HG03159 (cell line): Measurements from ENCODE around the gene SGSM1.

Experiments
- ATAC-seq: cut with Tn5 transposase; IDR thresholded peaks from one replicate; pipeline ENCODE4 v1.9.1; 2021; ENCODE audit warnings: mild to moderate bottlenecking, moderate library complexity; ENCODE audit not compliant: unreplicated experiment

SGSM1 gene, protein sequence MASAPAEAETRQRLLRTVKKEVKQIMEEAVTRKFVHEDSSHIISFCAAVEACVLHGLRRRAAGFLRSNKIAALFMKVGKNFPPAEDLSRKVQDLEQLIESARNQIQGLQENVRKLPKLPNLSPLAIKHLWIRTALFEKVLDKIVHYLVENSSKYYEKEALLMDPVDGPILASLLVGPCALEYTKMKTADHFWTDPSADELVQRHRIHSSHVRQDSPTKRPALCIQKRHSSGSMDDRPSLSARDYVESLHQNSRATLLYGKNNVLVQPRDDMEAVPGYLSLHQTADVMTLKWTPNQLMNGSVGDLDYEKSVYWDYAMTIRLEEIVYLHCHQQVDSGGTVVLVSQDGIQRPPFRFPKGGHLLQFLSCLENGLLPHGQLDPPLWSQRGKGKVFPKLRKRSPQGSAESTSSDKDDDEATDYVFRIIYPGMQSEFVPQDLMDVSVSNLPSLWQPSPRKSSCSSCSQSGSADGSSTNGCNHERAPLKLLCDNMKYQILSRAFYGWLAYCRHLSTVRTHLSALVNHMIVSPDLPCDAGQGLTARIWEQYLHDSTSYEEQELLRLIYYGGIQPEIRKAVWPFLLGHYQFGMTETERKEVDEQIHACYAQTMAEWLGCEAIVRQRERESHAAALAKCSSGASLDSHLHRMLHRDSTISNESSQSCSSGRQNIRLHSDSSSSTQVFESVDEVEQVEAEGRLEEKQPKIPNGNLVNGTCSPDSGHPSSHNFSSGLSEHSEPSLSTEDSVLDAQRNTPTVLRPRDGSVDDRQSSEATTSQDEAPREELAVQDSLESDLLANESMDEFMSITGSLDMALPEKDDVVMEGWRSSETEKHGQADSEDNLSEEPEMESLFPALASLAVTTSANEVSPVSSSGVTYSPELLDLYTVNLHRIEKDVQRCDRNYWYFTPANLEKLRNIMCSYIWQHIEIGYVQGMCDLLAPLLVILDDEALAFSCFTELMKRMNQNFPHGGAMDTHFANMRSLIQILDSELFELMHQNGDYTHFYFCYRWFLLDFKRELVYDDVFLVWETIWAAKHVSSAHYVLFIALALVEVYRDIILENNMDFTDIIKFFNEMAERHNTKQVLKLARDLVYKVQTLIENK

DNA sequence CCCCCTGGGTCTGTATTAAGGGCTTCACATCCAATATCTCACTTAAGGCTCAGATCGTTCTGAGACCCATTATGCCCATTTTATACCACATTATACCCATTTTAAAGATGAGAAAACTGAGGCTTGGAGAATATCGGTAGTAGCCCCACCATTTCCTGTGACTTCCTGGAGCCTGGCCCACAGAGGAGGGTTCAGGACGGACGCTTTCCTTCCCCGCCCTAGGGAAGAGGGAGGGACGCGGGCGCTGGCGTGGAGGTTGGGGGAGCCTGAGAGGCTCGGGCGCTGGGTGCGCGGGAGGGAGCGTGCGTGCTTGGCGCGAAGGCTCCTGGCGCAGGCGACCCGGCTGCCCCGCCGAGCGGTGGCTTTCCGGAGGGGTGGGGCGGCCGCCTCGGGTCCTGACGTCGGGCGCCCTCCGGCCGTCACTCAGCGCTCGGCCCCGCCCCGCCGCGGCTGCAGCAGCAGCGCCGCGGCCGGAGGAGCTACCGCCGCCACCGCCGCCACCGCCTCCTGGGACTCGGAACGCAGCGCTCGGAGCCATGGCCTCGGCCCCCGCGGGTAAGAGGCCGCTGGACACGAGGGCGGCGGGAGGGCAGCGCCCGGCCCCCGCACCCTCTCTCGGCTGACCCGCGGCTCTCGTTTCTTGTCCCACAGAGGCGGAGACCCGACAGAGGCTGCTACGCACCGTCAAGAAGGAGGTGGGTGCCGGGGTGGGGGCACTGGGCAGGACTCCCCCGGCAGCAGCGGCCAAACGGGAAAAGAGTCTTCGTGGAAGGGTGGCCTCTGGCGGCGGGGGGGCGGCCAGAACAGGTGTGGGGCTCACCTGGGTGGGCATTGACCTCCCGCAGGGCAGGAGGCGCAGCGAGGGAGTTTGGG is at the start of gene SGSM1:
Gene SGSM1, plus strand, starts transcription at position 422 of the 873 bp plus-strand sequence. Its CDS starts 115 bp downstream, at position 537.
- ATAC-seq = no peak

- no peak for ATAC-seq
These were observed 47.7 kb upstream of the SGSM1 start for GRCh38 chr22:24758164-24758799.

- ATAC-seq = no peak
These were observed 46.2 kb upstream of the SGSM1 start for GRCh38 chr22:24759765-24760164.

DNA sequence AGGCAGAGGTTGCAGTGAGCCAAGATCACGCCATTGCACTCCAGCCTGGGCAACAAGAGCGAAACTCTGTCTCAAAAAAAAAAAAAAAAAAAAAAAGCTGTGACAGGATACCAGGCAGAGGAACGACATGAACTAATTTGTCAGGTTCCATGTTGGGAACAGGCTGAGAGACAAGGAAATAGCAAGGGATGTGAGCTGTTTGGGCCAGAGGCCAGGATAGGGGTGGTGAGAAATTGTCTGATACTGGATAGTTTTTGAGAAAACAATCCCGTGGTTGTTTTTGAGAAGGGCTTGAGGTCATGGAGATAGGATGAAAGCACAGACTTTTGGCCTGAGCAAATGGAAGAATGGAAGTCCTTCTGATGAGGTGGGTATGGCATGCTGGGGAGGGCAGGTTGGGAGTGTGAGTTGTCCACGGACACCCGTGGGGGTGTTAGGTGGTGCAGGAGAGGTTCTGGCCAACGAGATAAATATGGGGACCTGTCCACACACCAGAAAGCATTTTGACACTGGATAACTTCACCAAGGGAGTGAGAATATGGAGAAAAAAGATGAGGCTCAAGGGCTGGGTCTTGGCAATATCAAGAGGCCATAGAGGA is 45.2 kb upstream of the SGSM1 start:
- no peak for ATAC-seq

DNA sequence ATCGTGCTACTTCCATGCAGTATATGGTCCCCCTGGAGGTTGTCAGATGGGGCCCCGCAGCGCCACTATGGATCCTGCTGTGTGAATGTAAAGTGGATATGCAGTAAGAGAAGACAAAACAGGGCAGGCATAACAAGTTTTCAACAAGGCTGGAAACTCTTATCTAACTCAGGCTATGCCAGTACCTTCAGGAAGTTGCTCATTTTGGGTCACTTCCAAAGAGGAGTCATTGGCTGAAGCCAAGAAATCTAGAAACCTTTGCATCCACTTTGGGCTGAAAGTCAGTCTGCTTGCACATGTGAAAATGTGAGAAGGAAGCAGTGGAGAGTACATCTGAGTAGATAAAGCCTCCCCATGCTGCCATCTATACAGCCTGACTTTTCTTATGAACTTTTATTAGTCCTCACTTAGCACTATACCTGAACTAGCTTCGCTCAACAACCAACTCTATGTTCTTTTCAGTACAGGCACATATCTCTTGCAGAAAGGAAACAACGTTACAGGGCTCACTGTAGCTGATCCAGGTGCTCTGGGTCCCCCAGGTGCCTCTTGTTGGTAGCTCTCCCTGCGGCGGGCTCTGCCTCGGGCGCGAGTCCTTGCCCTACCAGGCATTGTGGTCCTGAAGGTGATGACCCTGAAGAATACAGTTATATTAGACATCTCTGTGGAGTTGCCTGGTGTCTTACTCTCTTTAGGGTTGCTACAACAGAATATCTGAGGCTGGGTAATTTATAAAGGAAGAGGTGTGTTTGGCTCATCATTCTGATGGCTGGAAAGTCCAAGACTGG is 43.9 kb upstream of the SGSM1 start:
- no peak for ATAC-seq

GRCh38 chr22:24763872-24764485 is 42.0 kb upstream of the SGSM1 start:
- no peak for ATAC-seq

DNA sequence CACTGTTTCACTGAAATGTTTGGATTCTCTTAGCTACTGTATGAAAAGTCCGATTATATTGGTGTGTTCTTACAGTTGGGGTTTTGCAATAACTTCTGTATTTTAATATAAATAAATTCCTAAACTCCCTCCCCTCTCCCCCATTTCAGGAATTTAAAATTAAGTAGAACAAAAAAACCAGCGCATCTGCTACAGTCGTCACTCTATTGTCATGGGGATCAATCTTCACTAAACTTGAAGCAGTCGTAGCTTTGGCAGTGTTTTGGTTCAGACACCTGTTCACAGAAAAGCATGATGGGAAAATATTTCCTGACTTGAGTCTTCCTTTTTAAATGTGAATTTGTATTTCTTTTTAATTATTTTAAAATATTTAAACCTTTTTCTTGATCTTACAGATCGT is 40.8 kb upstream of the SGSM1 start:
- ATAC-seq = no peak

- ATAC-seq = no peak
These were observed 37.3 kb upstream of the SGSM1 start for GRCh38 chr22:24768537-24769374.

DNA sequence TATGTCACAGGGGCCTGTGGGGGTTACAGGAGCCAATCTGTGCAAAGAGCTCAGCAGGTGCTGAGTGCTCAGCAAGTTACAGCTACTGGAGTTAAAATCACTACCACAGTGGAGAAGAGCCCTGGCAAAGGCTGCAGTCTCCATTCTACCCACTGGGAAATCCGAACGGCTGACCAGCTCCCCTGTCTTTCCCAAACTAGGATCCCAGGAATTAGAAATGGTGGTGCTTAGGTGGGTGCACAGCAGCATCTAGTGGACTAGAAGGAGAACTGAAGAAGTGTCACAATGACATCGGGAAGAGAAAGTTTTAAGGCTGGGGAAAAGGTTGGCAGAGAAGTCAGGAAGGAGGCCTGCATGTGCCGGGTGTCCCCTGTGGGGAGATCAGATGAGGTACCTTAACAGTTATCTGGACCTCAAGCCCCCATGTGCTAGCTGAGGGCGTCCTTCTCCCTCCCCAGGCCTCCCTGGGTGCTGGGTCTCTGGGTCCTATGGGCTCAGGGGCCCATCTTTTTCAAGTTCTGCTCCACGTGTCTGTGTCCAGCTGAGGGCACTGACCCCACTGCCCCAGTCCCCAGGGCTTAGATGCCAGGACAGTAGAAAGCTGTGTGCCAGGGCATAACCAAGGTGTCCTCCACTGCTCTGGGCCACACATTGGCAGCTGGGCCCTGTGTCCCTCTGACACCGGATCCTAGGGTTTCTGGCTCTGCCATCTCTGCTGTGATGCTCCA is 33.4 kb upstream of the SGSM1 start:
- ATAC-seq = no peak

GRCh38 chr22:24775769-24776492 is 30.1 kb upstream of the SGSM1 start:
- no peak for ATAC-seq

DNA sequence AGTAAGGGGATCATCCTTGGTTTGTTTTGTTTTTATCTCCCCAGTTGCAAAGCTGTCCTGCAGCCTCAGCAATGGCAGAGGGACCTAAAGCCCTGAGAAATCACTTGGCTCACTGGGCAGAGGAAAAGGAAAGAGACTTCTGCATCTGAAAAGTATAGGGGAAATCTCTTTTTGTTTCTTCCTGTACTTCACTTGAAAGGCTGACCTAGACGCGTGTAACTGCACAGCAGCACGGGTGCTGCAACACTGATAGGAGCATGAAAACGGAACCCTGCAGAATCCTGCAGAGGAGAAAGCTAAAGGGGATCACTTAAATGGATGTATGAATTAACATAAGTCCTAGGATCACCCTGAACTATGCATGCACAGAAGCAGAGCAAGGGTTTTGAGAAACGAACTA is 29.5 kb upstream of the SGSM1 start:
- no peak for ATAC-seq

DNA sequence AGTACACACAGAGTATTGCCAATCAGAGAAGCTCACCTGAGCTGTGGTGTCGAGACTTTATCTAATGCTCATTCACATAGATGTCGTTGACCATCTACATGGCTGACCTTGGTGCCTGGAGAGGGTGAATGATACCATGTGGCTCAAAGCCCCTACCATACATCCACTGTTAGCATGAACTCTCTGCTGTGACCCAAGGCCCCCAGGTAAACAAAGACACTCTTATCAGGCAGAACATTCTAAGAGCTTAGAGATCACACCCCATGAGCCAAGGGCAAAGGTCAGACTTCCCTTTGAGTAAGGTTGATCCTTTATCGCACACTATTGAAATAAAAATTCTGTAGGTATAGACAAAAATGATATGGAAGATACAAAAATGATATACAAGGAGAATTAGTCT is 16.5 kb upstream of the SGSM1 start:
- ATAC-seq = no peak

DNA sequence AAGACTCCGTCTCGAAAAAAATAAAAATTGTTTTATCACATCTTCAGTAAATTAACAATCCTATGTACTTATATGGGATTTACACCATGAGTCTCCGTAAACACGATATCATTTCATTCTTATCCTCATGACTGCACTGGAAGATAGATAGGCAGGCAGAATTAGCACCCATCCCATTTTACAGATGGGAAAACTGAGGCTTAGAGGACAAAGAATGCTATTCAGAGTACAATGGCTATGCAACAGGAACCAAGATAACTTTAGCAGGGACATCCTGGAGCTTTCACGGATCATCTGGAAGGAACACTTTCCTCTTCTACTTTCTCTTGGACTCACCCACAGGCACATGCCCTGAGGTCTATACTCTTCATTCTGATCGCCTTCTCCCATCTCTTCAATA is 14.6 kb upstream of the SGSM1 start:
- ATAC-seq = no peak

DNA sequence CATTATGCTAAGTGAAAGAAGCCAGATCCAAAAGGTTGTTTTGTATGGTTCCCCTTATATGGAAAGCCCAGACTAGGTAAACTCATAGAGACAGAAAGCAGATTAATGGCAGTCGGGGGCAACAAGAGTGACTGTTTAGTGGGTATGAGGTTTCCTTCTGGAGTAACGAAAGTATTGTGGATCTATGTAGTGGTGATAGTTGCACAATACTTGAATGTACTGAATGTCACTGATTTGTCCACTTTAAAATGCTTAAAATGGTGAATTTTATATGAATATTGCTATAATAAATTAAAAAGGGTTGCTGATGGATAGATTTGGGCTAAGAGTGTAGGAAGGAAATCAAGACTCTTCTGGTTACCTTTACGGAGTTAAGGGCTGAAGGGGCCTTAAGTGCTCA is 10.0 kb upstream of the SGSM1 start:
- no peak for ATAC-seq

DNA sequence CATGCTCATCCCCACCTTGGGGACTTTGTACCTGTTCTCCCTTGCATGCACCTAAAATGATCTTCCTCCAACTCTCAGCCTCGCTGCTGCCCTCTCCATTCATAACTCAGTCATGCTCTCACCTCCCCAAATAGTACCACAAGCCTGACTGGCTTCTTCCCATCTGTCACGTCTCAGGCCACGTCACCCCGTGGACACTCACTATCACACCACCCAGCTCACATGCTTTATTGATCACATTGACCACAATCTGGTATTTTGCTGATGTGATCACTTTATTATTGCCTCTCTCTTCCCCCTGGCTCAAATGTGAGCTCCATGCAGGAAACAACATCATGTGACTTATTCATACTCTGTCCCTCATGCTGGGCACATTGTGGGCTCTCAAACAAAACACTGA is 9.2 kb upstream of the SGSM1 start:
- no peak for ATAC-seq

DNA sequence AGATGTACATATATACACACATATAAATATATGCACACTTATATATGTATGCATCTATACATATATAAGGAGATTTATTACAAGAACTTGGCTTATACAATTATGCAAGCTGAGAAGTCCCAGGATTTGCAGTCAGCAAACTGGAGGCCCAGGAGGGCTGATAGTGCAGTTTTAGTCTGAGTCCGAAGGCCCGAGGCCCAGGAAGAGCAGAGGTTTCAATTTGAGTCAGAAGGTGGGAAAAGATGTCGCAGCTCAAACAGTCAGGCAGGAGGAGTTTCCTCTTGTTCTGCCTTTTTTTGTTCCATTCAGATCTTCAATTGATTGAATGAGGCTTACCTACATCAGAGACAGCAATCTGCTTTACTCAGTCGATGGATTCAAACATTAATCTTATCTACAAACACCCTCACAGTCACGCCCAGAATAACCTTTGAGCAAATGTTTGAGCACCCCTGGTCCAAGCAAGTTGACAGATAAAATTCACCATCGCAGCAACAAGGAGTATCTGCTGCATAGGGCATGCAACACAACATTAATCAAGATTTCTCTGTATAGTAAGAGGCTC is 4.0 kb upstream of the SGSM1 start:
- ATAC-seq = no peak
